ENCODE data around the gene SLC1A3.

DNA sequence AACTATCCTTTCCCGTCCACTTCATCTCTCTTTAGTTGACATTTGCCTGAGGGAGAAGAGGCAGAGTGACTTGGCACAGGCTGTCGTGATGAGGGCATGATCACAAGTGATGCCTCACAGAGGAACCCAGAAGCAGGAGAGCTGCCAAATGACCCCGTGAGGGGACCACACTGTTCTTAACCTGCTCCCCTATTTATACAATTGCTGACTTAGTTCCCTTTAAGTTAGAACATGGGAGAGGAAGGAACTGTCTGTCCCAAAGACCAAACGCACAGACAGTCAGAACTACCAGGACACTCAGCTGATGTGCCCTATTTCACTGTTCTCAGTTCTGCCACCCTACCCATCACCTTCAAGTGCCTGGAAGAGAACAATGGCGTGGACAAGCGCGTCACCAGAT, 73.7 kb downstream of the SLC1A3 start:
- TF ChIP-seq ZFP3 (CRISPR knock-in tag; IDR thresholded peaks at IDR 0.05): no peak
- no peak for TF ChIP-seq TOX (CRISPR knock-in tag; IDR thresholded peaks at IDR 0.05; ENCODE audit: borderline replicate concordance)
- TF ChIP-seq, protein P1, sequence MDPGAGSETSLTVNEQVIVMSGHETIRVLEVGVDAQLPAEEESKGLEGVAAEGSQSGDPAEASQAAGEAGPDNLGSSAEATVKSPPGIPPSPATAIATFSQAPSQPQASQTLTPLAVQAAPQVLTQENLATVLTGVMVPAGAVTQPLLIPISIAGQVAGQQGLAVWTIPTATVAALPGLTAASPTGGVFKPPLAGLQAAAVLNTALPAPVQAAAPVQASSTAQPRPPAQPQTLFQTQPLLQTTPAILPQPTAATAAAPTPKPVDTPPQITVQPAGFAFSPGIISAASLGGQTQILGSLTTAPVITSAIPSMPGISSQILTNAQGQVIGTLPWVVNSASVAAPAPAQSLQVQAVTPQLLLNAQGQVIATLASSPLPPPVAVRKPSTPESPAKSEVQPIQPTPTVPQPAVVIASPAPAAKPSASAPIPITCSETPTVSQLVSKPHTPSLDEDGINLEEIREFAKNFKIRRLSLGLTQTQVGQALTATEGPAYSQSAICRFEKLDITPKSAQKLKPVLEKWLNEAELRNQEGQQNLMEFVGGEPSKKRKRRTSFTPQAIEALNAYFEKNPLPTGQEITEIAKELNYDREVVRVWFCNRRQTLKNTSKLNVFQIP (CRISPR knock-in tag; IDR thresholded peaks at IDR 0.05; ENCODE audit: borderline replicate concordance, low read depth): no peak
- no peak for TF ChIP-seq RARB (CRISPR knock-in tag; IDR thresholded peaks at IDR 0.05)
- TF ChIP-seq ZFP30 (CRISPR knock-in tag; IDR thresholded peaks at IDR 0.05): no peak
- no peak for TF ChIP-seq ZC3H10 (CRISPR knock-in tag; IDR thresholded peaks at IDR 0.05)
- no peak for TF ChIP-seq ISL1 (CRISPR knock-in tag; IDR thresholded peaks at IDR 0.05)
- TF ChIP-seq ESRRG (CRISPR knock-in tag; IDR thresholded peaks at IDR 0.05): no peak
- TF ChIP-seq, protein P2, sequence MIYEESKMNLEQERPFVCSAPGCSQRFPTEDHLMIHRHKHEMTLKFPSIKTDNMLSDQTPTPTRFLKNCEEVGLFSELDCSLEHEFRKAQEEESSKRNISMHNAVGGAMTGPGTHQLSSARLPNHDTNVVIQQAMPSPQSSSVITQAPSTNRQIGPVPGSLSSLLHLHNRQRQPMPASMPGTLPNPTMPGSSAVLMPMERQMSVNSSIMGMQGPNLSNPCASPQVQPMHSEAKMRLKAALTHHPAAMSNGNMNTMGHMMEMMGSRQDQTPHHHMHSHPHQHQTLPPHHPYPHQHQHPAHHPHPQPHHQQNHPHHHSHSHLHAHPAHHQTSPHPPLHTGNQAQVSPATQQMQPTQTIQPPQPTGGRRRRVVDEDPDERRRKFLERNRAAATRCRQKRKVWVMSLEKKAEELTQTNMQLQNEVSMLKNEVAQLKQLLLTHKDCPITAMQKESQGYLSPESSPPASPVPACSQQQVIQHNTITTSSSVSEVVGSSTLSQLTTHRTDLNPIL (CRISPR knock-in tag; IDR thresholded peaks at IDR 0.05; ENCODE audit: low read depth): no peak
- TF ChIP-seq ARNTL (CRISPR knock-in tag; IDR thresholded peaks at IDR 0.05; ENCODE audit: borderline replicate concordance, low read depth): no peak
- TF ChIP-seq, protein P3, sequence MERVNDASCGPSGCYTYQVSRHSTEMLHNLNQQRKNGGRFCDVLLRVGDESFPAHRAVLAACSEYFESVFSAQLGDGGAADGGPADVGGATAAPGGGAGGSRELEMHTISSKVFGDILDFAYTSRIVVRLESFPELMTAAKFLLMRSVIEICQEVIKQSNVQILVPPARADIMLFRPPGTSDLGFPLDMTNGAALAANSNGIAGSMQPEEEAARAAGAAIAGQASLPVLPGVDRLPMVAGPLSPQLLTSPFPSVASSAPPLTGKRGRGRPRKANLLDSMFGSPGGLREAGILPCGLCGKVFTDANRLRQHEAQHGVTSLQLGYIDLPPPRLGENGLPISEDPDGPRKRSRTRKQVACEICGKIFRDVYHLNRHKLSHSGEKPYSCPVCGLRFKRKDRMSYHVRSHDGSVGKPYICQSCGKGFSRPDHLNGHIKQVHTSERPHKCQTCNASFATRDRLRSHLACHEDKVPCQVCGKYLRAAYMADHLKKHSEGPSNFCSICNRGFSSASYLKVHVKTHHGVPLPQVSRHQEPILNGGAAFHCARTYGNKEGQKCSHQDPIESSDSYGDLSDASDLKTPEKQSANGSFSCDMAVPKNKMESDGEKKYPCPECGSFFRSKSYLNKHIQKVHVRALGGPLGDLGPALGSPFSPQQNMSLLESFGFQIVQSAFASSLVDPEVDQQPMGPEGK (CRISPR knock-in tag; IDR thresholded peaks at IDR 0.05; ENCODE audit: borderline replicate concordance): no peak
- TF ChIP-seq, protein P4, sequence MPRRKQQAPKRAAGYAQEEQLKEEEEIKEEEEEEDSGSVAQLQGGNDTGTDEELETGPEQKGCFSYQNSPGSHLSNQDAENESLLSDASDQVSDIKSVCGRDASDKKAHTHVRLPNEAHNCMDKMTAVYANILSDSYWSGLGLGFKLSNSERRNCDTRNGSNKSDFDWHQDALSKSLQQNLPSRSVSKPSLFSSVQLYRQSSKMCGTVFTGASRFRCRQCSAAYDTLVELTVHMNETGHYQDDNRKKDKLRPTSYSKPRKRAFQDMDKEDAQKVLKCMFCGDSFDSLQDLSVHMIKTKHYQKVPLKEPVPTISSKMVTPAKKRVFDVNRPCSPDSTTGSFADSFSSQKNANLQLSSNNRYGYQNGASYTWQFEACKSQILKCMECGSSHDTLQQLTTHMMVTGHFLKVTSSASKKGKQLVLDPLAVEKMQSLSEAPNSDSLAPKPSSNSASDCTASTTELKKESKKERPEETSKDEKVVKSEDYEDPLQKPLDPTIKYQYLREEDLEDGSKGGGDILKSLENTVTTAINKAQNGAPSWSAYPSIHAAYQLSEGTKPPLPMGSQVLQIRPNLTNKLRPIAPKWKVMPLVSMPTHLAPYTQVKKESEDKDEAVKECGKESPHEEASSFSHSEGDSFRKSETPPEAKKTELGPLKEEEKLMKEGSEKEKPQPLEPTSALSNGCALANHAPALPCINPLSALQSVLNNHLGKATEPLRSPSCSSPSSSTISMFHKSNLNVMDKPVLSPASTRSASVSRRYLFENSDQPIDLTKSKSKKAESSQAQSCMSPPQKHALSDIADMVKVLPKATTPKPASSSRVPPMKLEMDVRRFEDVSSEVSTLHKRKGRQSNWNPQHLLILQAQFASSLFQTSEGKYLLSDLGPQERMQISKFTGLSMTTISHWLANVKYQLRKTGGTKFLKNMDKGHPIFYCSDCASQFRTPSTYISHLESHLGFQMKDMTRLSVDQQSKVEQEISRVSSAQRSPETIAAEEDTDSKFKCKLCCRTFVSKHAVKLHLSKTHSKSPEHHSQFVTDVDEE (CRISPR knock-in tag; IDR thresholded peaks at IDR 0.05): no peak
- no peak for TF ChIP-seq ZNF70 (CRISPR knock-in tag; IDR thresholded peaks at IDR 0.05)

Measured in SK-N-SH treated with all-trans-retinoic acid at 6 μM for 48 hours (cell line).